COR-L47 (cell line): Measurements from ENCODE around the gene WHRN.

ENCODE experiments used
- DNase-seq: peaks from one replicate; lab custom pipeline; 2025; lab: John Stamatoyannopoulos, UW

WHRN gene

GRCh38 chr9:114364134-114365041 lies 140.9 kb downstream of the WHRN start:
- no peak for DNase-seq

- no peak for DNase-seq
These were observed 141.8 kb downstream of the WHRN start for GRCh38 chr9:114363424-114363823.

- no peak for DNase-seq
These were observed 142.9 kb downstream of the WHRN start for GRCh38 chr9:114362394-114362793.

- DNase-seq, result no peak
These were observed 143.7 kb downstream of the WHRN start for GRCh38 chr9:114361542-114361941.

- DNase-seq, result no peak
These were observed 145.5 kb downstream of the WHRN start for GRCh38 chr9:114359801-114360200.

GRCh38 chr9:114357911-114358328 lies 147.4 kb downstream of the WHRN start:
- DNase-seq, result no peak

- no peak for DNase-seq
These were observed 147.9 kb downstream of the WHRN start for GRCh38 chr9:114357360-114357759.

GRCh38 chr9:114356792-114357191 lies 148.5 kb downstream of the WHRN start:
- no peak for DNase-seq

GRCh38 chr9:114355821-114356220 lies 149.5 kb downstream of the WHRN start:
- DNase-seq, result no peak
